Effector memory CD8-positive, alpha-beta T cell (primary cell): ENCODE results near the gene GPR34.

Experiments
- ATAC-seq: fragments of 150-1000 bp; cut with Tn5 transposase; replicated peaks from 2 replicates; pipeline ENCODE4 v1.10.0; 2021; ENCODE audit warnings: mild to moderate bottlenecking, moderate library complexity
- DNase-seq, 3 experiments: peaks; one replicate each; pipeline ENCODE4 v3.0.0; 2021
- H3K27ac Mint-ChIP-seq, 2 donors: one replicate each; pipeline ENCODE4 v1.8.0; 2022; ENCODE audit warnings: mild to moderate bottlenecking in 2 of 2, mixed read lengths in 2 of 2, moderate library complexity in 2 of 2
- H3K27me3 Mint-ChIP-seq, 2 donors: one replicate each; pipeline ENCODE4 v1.8.0; 2022; ENCODE audit warnings: mixed read lengths in 2 of 2
- H3K36me3 Mint-ChIP-seq: one replicate; pipeline ENCODE4 v1.8.0; 2022; ENCODE audit warnings: mild to moderate bottlenecking, moderate library complexity, mixed read lengths; ENCODE audit not compliant: insufficient read depth
- H3K4me1 Mint-ChIP-seq, 2 donors: one replicate each; pipeline ENCODE4 v1.8.0; 2022; ENCODE audit warnings: low read depth in 2 of 2, mixed read lengths in 2 of 2
- H3K4me3 Mint-ChIP-seq, 2 donors: one replicate each; pipeline ENCODE4 v1.8.0; 2022; ENCODE audit warnings: mild to moderate bottlenecking in 2 of 2, mixed read lengths in 2 of 2, moderate library complexity in 2 of 2
- H3K9me3 Mint-ChIP-seq, 2 donors: one replicate each; pipeline ENCODE4 v1.8.0; 2022; ENCODE audit warnings: mixed read lengths in 2 of 2

GPR34 gene

DNA sequence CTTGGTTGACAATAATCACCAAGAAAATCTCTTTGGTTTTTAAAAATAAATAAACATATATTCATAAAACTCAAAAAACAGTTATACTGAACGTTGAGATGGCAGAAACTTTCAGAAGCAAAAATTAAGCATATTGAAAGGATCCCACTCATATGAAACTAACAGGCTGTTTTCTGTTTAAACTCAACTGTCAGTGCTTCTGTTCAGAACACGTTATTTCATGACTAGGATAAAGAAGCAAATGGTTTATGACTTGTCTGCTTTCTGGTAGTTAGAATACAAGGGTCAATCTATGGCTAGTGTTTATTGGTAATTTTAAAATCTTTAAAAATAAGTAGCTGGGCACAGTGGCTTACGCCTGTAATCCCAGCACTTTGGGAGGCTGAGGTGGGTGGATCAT is 39.4 kb downstream of the GPR34 start:
- H3K27ac Mint-ChIP-seq = no peak overlapping the region
- no peak for ATAC-seq
- H3K27me3 Mint-ChIP-seq = no peaks in the 10 kb centered on the region

DNA sequence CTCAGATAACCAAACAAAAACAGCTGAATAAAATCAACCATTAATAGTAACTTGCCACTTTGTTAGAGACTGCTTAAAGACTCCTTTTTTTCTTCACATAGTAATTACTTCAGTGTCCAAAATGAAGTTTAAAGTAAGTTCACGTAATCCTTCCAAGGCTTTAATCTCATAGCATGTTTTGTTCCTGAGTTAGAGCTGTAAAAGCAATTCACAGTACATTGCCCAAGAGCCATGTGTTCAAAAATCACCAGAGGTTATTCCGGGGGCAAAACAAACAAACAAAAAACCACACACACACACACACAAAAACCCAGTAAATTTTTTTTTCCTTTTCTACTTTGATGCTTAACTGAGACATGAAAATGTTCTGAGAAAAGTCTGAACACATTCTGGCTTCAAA is 41.3 kb downstream of the GPR34 start:
- Mint-ChIP-seq H3K27me3 (no peaks in the 10 kb centered on the region), H3K4me1 (peaks cover 7 to 16% of the 10 kb centered on the region in 2 donors), H3K9me3 (no peaks in the 10 kb centered on the region), H3K4me3 (no peak overlapping the region), H3K36me3 (peaks cover 2% of the 10 kb centered on the region), H3K27ac (no peak overlapping the region)
- no peak for ATAC-seq
- DNase-seq = no peak

More for the DNA sequence above, 39.4 kb downstream of the GPR34 start:
- DNase-seq = no peak
- peaks cover 2% of the 10 kb centered on the region for H3K36me3 Mint-ChIP-seq
- peaks cover 3 to 10% of the 10 kb centered on the region in 2 donors for H3K4me1 Mint-ChIP-seq
- no peak overlapping the region for H3K4me3 Mint-ChIP-seq
- no peaks in the 10 kb centered on the region for H3K9me3 Mint-ChIP-seq

DNA sequence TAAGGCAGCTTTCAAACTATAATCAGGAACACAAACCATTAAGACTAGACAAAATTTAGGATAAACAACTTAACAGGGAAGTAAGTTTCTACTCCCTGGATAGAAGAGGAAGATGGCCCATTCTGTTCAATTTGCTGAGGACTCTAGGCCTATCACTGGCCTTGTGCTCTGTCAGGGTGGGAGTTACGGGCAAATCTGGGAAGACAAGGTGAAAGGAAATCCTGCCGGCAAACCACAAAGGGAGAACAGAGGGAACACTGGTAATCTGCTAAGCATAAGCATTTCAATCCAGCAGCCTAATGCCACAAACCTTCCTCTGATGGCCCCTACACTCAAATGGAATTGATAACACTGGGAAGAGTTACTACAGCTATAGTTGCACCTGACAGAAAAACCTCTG is 43.5 kb downstream of the GPR34 start:
- ATAC-seq = no peak
- H3K27ac Mint-ChIP-seq = peak overlapping the region in 1 of 2 donors; percentile 67
- DNase-seq = no peak
- H3K4me1 Mint-ChIP-seq = peaks cover 12 to 24% of the 10 kb centered on the region in 2 donors
- no peaks in the 10 kb centered on the region for H3K9me3 Mint-ChIP-seq
- no peak overlapping the region for H3K4me3 Mint-ChIP-seq
- peaks cover 2% of the 10 kb centered on the region for H3K36me3 Mint-ChIP-seq
- H3K27me3 Mint-ChIP-seq = no peaks in the 10 kb centered on the region

DNA sequence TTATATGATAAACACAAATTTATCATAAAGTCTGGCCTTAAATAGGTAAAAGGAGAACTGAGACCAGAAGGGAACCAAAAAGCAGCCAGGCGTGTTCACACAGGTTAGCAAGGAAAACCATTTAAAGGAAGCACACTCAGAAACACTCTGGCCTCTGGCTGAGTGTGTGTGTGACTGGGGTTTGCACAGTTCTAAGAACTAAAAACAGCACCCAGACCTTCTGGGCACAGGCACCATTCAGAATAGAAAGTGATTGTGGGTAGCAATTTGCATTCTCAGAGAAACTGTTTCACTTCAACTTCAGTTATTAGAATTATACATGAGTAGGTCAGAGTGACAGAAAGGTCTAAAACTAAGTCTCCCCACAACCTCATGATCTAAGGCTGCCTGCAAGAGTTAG is 45.2 kb downstream of the GPR34 start:
- DNase-seq (no peak), ATAC-seq (peak; percentile 73)
- Mint-ChIP-seq H3K27ac (peak overlapping the region; percentile 38 to 85), H3K4me1 (peaks cover 13 to 24% of the 10 kb centered on the region in 2 donors), H3K36me3 (peaks cover 2% of the 10 kb centered on the region), H3K4me3 (peak overlapping the region in 1 of 2 donors; percentile 28), H3K9me3 (no peaks in the 10 kb centered on the region), H3K27me3 (no peaks in the 10 kb centered on the region)

DNA sequence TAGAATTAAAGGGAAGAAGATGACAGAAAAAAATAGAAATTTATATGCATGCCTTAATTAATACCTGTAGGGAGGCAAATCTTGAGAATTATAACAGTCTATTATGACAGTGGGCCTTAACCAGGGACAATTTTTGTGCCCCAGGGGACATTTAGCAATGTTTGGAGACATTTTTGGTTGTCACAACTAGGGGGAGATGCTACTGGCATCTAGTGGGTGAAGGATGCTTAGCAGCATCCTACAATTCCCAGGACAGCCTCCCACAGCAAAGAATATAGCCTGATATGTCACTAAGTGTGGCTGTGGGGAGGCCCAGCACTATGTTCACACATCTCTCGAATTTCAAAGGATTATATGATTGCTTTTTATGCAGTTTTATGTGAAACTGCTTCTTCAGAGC is 45.8 kb downstream of the GPR34 start:
- Mint-ChIP-seq H3K9me3 (no peaks in the 10 kb centered on the region), H3K4me1 (peaks cover 13 to 24% of the 10 kb centered on the region in 2 donors), H3K4me3 (peak overlapping the region in 1 of 2 donors; percentile 28), H3K27me3 (no peaks in the 10 kb centered on the region), H3K36me3 (peaks cover 2% of the 10 kb centered on the region), H3K27ac (peak overlapping the region; percentile 38 to 85)
- DNase-seq = no peak
- peak; percentile 47 for ATAC-seq

DNA sequence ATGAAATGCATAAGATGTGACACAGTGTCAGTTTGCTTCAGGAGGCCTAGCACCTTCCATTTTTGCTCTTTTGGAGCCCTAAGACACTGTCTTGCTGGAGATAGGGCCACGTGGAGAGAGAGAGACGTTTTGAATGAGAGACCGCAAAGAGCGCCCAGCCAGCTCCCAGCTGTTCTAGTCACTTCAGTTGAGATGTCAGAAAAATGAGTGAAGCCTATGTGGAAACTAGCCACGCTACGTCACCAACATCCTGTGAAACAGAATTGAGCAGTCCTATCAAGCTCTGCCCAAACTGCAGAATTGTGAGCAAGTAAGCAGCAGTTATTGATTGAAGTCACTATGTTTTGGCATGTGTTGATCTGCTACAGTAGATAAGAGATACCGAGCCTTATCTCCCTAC is 48.3 kb downstream of the GPR34 start:
- Mint-ChIP-seq H3K27me3 (no peaks in the 10 kb centered on the region), H3K36me3 (peaks cover 4% of the 10 kb centered on the region), H3K27ac (peak overlapping the region; percentile 11 to 33), H3K4me3 (no peak overlapping the region), H3K9me3 (no peaks in the 10 kb centered on the region), H3K4me1 (peaks cover 13 to 26% of the 10 kb centered on the region in 2 donors)
- ATAC-seq = peak; percentile 74
- DNase-seq = peak; percentile 1 to 18 (median 11)

DNA sequence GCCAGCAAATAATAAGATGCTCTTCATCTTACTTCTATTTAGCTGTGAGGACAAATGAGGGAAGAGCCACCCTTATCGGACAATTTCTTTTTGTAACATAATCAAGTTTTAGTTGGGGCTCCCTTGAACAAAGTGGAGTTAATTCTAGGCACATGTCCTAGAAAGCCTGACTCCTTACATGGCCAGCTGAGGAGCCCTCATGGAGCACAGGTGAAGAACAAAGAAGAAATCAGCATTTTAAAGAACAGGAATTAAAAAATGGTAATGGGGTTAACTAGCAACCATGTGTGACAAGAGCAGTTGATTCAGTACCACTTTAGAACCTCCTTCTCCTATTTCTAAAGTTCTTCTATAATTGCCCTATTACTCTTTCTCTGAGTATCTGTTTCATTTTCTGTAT is 51.1 kb downstream of the GPR34 start:
- peaks cover 8 to 22% of the 10 kb centered on the region in 2 donors for H3K4me1 Mint-ChIP-seq
- peak overlapping the region in 1 of 2 donors; percentile 41 for H3K27ac Mint-ChIP-seq
- no peaks in the 10 kb centered on the region for H3K27me3 Mint-ChIP-seq
- H3K9me3 Mint-ChIP-seq = no peaks in the 10 kb centered on the region
- DNase-seq (no peak), ATAC-seq (no peak)
- no peak overlapping the region for H3K4me3 Mint-ChIP-seq
- H3K36me3 Mint-ChIP-seq = peaks cover 12% of the 10 kb centered on the region
